NB4 (cell line): ENCODE data around the gene PRPF19.
A peak's percentile ranks its signal among the peaks of the same experiment; 100 is the strongest.

Experiments used
- DNase-seq: peaks from one replicate; pipeline ENCODE4 v3.0.0; 2010; ENCODE audit warnings: low read depth
- H3K4me3 ChIP-seq: one replicate; pipeline ENCODE4 v1.5.1; 2011; ENCODE audit warnings: mild to moderate bottlenecking, low read depth, low read length, moderate library complexity
- CTCF ChIP-seq: IDR thresholded peaks from one replicate; pipeline ENCODE4 v1.5.1; 2012; ENCODE audit warnings: low read depth, low read length
- MAX ChIP-seq: IDR thresholded peaks from 2 replicates; pipeline ENCODE4 v1.6.1; 2011; ENCODE audit warnings: low read depth, low read length
- MYC ChIP-seq: IDR thresholded peaks from 2 replicates; pipeline ENCODE4 v1.6.1; 2011; ENCODE audit warnings: low read depth, low read length
- POLR2A ChIP-seq: IDR thresholded peaks from 2 replicates; pipeline ENCODE4 v1.6.1; 2011; ENCODE audit warnings: mild to moderate bottlenecking; ENCODE audit not compliant: insufficient read length; ENCODE audit errors: extremely low read depth

PRPF19 gene

DNA sequence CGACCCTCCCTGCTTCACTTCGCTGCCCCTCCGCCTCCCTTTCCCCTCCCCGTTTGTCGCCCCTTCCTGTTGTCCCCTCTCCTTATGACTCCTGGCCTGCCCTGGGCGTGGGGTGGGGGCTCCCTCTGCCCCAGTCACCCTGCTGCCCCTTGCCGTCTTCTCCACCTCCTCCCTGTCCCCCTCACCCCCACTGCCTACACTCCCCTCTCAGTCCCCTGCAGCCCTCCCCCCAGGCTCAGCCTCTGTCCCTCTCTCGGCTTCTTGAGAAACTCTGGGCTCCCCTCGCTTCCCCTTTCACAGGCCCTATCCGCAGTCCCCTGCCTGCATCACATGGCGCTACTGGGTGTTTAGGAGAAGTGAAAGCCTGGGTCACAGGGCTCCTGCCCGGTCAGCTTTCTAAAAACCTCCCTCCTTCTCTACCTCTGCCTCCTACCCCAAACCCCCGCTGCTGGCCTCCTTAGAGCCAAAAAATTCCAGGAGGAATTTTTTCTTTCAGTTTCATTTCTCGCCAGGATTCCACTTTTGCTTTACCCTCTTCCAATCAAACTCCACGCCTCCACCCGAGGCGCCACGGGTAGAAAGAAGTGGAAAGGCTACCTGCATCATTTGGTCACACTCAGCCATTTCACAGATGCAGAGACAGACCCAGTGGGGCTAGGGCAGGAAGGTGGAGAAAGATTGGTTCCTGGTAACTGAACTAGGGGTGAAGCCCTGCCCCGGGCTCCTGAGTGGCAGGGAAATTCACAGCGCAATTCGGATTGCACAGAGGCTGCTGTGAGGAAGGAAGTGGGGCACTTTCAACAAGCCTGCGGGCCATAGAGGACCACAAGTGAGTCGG is 45.7 kb upstream of the PRPF19 start, which contains the start of gene SLC15A3:
SLC15A3 (minus strand) TSS at position 273 of the 838 bp plus-strand sequence. CDS start 625 bp downstream, outside the sequence.
- peak; percentile 89 for DNase-seq
- TF ChIP-seq MYC (peak; percentile 64; the same call in 1 of the 2 replicates), CTCF (no peak), MAX (peak; percentile 89), POLR2A (peak; percentile 12)

GRCh38 chr11:60951606-60951903 is 45.2 kb upstream of the PRPF19 start:
- no peak for DNase-seq
- no peak overlapping the region for H3K4me3 ChIP-seq
- TF ChIP-seq MAX = no peak
- no peak for TF ChIP-seq CTCF
- TF ChIP-seq POLR2A = no peak
- no peak for TF ChIP-seq MYC

More for the DNA sequence above, 45.7 kb upstream of the PRPF19 start, which contains the start of gene SLC15A3:
- H3K4me3 ChIP-seq = peak within 1 kb of the TSS; percentile 66

DNA sequence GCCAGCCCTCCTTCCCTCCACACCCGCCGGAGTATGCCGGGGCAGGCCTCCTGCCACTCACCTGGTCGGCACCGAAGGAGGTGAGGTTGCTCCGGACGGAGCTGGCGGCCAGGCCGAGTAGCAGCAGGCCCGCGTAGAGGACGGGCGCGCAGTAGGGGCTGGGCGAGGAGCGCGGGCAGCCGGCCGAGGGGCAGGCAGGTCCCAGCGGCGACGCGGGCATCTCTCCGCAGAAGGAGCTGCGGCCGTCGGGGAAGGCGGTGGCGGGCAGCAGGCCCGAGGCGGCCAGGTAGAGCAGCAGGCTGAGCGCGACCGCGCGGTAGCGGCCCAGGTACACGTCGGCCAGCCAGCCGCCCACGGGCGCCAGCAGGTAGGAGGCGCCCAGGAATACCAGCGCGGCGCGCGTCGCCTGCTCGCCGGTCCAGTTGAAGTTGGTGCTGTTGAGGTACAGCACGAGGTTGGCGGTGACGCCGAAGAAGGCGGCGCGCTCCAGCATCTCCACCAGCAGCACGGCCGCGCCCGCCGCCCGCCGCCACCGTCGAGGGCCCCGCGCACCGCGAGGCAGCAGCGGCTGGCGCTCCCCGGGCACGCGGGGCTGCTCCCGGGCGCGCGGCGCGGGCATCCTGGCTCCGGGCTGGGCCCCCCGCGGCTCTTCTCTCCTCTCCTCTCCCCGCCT is 44.7 kb upstream of the PRPF19 start:
- TF ChIP-seq MAX (no peak), MYC (no peak)
- DNase-seq = no peak
- no peak overlapping the region for H3K4me3 ChIP-seq

DNA sequence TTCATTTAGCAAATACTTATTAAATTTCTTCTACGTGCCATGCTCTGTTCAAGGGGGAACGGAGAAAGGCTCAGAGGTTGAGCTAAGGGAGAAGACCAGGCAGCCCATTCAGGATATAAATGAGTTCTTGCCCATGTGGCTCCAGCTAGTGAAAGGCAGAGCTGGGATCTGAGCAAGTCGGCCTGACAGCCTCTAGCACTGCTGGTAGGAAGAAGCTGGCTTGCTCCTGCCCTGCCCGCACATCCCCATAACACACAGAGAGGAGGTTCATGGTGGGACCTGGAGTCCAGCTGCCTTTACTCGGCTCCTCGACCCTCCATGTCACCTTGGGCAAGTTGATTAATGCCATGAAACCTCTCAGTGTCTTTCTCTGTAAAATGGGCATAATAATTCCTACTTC is 43.6 kb upstream of the PRPF19 start:
- no peak overlapping the region for H3K4me3 ChIP-seq
- no peak for DNase-seq
- TF ChIP-seq POLR2A (no peak), MYC (no peak), MAX (no peak), CTCF (no peak)

DNA sequence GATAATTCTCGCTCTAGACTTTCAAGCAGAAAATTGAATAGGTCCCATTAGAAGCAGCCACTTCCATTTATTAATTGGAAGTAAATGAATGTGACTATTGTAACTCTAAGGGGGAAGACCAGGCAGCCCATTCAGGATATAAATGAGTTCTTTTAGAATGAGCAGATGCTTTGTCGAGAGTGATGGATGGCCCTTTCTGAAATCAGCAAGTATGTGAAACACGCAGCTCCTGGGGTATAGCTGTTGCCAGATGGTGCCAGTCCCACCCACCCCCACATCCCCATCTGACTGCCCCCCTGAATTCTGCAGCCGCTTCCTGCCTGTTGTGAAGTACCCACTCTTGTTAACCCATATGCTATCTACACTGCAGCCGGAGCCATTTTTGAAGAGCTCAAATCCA is 41.9 kb upstream of the PRPF19 start:
- H3K4me3 ChIP-seq = no peak overlapping the region
- TF ChIP-seq MAX (no peak), MYC (no peak), POLR2A (no peak), CTCF (no peak)
- no peak for DNase-seq

DNA sequence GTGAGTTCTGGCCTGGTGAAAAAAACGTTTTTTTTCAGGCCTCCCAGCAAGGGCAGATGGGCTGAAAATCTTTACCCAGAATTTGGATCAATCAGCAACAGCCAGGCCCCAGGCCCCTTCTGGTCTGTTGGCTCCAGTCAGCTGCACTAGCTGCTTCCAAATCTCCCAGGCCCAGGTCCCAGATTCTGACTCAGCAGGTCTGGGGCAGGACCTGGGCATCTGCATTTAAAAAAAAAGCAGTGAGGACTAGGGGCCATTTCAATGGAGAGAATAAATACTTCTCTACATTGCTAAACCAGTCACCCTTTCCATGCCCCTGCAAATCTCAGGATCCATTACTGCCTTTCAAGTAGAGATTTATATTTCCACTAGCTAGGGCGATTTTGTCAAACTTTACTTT is 41.3 kb upstream of the PRPF19 start:
- DNase-seq = no peak
- TF ChIP-seq CTCF (no peak), MAX (no peak), POLR2A (no peak), MYC (no peak)
- H3K4me3 ChIP-seq = no peak overlapping the region
